ENCODE measurements around the gene KYNU.
"Not testable (repeated sequence)": the region's sequence is repeated elsewhere in the genome, so short reads cannot be mapped to it uniquely, and the experiment has no call there.

Gene KYNU

DNA sequence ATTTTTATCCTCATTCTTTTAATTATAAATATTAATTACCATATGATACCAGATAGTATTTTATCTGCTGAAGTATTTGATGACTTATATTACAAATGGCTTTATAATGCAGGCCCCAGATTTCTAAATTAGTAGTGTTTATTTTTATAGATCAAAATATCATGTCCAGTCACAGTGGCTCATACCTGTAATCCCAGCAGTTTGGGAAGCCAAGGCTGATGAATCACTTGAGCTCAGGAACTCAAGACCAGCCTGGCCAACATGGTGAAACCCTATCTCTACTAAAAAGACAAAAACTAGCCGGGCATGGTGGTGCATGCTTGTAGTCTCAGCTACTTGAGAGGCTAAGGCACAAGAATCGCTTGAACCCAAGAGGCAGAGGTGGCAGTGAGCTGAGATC lies 151.7 kb downstream of the KYNU start:
- no peak for DNase-seq (ENCODE audit: low spot score)

DNA sequence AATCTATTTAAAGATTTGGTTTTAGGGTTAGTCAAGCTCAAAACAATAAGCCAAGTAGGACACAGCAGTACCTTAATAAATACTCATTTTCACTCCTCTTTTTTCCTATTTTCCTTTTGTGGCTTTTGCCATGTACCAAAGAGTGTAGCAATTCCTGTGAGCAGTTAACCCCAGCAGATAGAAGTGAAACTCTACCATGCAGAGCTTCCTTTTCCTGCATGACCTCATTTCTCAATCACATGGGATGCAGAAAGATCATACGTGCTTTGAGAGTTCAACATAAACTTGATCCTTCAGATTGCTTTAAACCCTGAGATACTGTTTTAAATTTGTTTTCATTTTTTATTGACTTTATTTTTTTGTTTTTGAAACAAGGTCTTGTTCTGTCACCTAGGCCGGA lies 152.7 kb downstream of the KYNU start:
- DNase-seq (ENCODE audit: low spot score), result no peak

DNA sequence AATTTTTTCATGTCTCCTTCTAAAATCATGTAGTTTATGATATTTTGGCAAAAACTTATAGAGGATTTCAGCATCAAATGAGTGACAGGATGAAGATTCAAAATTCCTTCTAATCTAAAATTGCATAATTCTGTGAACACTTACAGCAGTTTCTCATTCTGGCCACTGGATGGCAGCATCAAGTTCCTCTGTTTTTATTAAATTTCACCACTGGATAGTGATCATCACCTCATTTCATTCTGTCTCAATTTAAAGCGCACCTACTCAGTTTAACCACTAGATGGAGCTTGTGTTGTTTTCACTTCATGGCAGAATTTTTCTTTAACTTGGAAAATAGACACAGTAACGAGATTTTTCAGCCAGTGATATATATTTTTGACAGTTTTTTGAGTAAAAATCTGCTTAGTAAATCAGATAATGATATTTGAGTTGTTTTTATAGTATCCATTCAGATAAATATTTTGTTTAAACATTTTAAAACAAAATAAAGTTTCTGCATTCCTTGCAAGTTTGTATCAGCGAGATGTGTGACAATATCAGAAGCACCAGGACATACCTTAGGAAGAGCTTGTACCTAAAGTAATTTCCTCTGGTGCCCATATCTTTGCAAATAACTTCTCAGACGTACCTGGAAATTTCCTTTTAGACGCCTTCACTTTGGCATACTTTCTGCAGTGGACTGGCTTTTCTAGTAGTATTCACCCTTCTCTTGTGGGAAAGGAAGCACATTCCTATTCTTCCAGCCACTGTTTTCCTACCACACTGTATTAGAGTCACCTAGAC lies 157.0 kb downstream of the KYNU start:
- DNase-seq (ENCODE audit: low spot score), result peak; percentile 89

DNA sequence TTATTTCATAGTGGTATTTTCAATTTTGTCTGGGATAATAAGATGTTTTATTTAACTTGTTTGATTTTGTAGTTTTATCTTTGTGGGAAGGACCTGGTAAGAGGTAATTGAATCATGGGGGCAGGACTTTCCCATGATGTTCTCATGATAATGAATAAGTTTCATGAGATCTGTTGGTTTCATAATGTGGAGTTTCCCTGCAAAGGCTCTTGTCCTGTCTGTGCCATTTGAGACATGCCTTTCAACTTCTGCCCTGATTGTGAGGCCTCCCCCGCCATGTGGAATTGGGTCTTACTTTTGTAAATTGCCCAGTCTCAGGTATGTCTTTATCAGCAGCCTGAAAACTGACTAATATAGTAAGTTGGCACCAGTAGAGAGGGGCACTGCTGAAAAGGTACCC lies 174.0 kb downstream of the KYNU start:
- no peak for DNase-seq (ENCODE audit: low spot score)

DNA sequence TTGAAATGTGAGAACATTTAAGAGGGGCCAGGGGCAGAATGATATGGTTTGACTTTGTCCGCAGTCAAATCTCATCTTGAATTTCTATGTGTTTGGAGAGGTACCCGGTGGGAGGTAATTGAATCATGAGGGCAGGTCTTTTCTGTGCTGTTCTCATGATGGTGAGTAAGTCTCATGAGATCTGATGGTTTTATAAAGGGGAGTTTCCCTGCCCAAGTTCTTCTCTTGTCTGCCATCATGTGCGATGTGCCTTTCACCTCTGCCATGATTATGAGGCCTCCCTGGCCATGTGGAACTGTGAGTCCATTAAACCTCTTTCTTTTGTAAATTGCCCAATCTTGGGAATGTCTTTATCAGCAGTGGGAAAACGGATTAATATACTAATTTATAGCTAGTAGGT lies 176.0 kb downstream of the KYNU start:
- not testable (repeated sequence) for DNase-seq (ENCODE audit: low spot score)

DNA sequence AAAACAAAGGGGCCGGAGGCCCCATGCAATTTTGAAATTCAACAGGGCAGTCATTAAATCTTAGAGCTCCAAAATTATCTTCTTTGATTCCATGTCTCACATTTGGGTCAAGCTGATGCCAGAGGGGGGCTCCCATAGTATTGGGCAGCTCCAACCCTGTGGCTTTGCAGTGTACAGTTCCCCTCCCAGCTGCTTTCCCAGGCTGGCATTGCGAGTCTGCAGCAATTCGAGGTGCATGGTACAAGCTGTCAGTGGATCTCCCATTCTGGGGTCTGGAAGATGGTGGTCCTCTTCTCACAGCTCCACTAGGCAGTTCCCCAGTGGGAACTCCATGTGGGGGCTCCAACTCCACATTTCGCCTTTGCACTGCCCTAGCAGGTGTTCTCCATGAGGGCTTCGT lies 179.1 kb downstream of the KYNU start:
- DNase-seq (ENCODE audit: low spot score), result no peak

DNA sequence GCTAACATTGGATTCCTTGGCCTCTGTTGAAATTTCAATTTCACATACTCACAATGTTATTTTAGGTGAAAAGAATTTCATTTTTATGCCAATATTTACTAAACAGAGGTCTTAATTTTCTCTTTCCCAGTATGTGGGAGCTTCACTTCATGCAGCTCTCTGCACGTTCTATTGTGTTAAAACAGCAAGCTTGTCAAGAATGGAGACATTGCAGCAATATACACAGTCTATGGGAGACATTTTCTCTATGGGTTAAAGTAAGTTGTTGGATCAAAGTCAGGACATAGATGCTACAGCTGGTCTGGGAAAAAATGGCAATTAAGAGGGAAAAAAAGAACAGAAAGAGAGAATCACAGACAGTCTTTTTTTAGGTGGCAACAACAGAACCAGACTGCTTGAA lies 181.4 kb downstream of the KYNU start:
- no peak for DNase-seq (ENCODE audit: low spot score)

DNA sequence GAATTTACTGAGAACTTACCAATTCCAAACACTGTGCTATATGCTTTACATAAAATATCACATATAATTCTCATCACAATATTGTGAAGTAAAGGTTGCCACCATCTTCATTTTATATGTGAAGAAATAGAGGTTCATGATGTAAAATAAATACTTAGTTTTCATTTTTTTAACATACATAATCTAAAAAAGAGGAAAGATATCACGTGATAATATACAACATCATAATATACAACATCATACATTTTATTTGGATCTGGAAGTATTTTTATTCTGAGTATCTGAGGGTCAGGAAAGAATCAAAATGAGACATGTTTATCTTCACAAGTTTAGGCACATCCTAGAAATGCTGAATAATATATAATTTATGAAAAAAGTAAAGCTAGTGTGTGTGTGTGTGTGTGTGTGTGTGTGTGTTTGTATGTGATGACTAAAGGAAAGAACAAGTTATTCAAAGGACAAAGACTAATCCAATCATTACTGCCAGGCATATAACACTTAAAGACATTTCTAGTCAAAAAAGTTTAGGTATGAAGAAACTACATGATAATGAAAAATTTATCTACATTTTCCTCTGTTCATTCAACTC lies 186.2 kb downstream of the KYNU start:
- no peak for DNase-seq (ENCODE audit: low spot score)

DNA sequence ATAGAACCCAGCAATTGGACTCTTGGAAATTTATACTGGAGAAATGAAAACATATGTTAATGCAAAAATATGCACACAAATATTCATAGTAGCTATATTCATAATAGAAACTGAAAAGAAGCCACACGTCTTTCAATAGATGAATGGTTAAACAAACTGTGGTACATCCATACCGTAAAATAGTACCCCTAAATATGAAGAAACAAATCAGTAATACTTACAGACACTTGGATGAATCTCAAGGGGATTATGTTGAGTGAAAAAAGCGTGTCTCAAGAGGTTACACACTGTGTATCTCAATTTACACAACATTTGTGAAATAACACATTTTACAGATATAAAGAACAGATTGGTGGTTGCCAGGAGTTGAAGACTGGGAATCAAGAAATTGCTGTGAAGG lies 190.6 kb downstream of the KYNU start:
- no peak for DNase-seq (ENCODE audit: low spot score)

DNA sequence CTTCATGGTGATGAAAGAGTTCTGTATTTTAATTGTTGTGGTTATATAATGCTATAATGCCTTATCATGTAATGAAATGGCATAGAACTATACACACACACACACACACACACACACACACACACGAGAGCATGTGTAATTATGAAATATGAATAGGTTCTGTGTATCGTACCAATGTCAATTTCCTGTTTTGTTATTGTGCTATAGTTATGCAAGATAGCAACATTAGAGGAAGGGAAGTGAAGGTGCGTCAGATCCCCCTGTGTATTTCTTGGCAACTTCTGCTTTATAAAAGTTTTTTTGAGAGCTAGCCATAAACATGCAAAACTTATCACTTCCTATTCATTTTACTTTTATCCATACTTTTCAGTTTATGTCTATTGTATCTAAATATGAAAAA lies 191.0 kb downstream of the KYNU start:
- no peak for DNase-seq (ENCODE audit: low spot score)

DNA sequence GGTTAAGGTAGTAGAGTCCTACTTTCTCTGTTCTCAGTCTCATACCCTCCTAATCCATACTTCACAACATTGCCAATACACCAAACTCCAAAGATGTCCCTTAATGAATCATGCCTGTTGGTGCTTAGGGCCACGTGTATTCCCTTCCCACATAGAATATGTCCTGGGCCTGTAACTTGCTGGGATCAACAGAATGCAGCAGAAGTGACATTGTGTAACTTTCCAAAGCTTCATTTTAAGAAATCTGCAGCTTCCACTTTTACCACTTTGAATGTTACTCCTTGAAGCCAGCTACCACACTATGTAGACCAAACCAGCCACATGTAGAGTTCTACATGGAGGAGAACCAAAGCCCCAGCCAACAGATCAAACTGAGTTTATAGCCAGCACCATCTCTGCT lies 193.2 kb downstream of the KYNU start:
- no peak for DNase-seq (ENCODE audit: low spot score)

DNA sequence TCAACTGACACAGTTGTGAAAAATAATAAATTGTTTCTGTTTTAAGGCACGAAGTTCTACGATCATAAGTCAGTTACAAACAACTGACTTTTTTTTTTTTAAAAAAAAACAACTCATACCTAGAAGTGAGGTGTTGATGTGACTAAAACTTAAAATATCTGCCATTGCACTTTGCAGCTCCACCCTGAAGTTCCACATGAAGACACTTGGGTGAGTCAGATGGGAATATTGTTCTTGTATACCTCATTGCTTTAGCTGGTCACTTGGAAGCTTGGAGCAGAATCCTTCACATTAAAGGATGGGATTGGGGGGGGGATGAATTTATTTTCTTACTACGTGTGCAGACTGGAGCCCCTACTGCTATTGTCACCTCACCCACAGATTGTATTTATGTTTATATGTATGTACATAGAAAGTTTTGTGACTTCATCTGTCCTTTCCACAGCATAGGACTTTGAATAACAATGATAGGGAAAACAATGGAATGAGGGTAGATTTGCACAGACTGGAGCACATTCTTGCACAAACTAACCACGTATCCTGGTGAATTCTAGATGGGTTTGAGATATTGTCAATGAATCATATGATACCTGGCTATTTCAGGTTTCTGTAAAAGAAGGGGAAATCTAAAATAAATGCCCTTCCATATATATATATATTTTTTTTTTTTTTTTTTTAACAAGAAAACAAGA lies 193.9 kb downstream of the KYNU start:
- no peak for DNase-seq (ENCODE audit: low spot score)

DNA sequence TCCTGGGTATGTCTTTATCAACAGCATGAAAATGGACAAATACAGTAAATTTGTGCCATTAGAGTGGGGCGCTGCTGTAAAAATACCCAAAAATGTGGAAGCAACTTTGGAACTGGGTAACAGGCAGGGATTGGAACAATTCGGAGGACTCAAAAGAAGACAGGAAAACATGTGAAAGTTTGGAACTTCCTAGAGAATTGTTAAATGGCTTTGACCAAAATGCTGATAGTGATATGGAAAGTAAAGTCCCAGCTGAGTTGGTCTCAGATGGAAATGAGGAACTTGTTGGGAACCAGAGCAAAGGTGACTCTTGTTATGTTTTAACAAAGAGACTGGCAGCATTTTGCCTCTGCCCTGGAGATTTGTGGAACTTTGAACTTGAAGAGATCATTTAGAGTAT lies 197.4 kb downstream of the KYNU start:
- not testable (repeated sequence) for DNase-seq (ENCODE audit: low spot score)

DNA sequence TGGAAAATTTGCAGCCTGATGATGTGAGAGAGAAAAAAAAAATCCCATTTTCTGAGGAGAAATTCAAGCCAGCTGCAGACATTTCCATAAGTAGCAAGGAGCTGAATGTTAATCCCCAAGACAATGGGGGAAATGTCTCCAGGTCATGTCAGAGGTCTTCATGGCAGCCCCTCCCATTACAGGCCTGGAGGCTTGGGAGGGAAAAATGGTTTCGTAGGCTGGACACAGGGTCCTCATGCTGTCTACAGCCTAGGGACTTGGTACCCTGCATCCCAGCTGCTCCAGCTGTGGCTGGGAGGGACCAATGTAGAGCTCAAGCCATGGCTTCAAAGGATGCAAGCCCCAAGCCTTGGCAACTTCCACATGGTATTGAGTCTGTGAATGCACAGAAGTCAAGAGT lies 198.2 kb downstream of the KYNU start:
- no peak for DNase-seq (ENCODE audit: low spot score)

DNA sequence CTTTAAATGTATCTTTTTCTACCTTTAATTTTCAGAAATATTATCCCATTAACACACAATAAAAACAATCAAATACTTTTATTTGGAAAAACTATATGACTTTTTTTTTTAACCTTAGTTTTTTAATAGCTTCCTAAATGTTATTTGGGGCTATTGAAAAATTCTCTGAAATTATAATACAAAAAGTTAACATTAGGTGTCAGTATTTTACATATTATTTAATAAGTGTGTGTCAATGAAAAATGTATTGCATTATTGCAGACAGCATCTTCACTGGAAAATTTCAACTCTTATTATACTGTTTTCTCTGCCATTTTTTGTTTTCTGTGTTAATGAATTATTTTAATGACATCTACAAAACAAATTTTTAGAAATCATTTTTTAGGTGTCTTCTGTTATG lies 200.6 kb downstream of the KYNU start:
- DNase-seq (ENCODE audit: low spot score), result no peak

DNA sequence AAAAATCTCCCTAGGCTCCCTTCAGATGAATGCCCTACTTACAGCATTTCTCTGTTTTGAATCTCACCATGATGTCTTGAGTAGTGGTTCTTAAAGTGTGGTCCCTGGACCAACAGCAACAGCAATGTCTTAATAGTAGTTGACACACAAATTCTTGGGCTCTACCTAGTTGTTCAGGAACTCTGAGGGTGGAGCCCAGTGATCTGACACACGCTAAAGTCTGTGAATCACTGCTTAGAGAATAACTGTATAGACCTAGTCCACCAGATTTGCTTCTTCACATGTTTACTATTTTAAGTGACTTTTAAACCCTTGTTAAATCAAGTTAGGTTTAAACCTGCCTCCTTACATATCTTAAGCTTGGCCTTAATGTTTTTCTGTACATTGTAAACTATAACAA lies 204.2 kb downstream of the KYNU start:
- no peak for DNase-seq (ENCODE audit: low spot score)

DNA sequence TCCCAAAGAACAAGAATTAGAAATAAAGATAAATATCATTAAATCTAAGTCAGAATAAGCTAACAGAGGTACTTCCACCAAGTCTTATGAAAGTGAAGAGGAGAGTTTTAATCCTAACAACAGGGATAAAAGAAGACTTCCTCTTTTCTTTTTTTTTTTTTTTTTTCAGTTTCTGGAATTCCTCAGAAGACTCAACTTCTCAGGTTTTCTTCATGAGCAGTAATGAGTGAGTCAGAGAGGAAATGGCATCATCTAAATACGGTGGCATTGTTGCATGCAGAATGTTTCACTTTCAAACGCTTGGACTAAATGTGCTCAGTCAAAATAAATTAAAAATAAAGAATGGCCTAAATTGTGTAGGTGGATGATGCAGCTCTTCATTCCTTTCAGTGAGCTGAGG lies 206.2 kb downstream of the KYNU start:
- DNase-seq (ENCODE audit: low spot score), result no peak

DNA sequence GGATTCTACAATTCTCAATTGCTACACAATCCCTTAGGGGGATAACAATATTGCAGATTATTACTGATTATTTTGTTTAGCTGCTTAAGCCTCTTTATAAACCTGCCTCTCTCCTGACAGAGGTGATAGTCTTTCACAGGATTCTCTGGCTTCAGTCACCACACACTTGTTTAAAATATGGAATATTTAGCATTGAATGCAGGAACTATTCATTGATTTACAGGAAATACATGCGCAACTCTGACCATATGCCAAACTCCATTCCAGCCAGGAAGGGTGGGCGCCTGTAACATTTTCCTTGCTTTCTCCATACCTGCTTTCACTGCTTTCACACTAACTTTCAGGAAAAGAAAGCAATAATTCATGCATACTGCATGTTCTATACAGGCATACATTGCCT lies 207.0 kb downstream of the KYNU start:
- no peak for DNase-seq (ENCODE audit: low spot score)

DNA sequence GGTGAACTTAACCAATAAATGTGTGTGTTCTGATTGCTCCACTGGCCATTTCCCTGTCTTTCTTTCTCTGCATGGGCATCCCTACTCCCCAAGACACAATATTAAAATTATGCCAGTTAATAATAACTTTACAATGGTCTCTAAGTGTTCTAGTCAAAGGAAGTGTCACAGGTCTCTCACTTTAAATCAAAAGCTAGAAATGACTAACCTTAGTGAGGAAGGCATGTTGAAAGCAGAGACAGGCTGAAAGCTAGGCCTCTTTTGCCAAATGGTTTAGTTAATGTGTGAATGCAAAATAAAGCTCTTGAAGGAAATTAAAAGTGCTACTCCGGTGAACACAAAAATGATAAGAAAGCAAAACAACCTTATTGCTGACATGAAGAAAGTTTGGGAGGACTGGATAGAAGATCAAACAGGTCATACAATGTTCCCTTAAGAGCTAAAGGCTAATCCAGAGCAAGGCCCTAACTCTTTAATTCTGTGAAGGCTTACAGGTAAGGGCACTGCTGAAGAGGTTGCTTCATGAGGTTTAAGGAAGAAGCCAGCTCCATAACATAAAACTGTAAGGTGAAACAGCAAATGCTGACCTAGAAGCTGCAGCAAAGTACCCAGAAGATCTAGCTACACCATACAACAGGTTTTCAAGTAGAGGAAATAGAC lies 207.8 kb downstream of the KYNU start:
- no peak for DNase-seq (ENCODE audit: low spot score)

DNA sequence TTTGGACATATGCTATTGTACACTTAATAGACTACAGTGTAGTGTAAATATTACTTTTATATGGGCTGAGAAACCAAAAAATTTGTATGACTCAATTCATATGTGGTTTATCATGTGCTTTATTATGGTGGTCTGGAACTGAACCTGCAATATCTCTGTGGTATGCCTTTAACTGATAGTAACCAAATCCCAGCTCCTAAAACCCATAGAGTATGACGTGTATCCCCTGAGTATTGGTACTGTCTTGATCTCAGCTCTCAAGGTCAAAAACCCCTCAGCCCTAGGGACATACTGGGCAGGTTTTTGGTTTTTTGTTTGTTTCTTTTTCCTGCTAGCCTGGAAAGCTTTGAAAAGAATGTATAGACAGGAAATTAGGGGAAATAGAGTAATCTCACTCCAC lies 209.6 kb downstream of the KYNU start:
- no peak for DNase-seq (ENCODE audit: low spot score)

DNA sequence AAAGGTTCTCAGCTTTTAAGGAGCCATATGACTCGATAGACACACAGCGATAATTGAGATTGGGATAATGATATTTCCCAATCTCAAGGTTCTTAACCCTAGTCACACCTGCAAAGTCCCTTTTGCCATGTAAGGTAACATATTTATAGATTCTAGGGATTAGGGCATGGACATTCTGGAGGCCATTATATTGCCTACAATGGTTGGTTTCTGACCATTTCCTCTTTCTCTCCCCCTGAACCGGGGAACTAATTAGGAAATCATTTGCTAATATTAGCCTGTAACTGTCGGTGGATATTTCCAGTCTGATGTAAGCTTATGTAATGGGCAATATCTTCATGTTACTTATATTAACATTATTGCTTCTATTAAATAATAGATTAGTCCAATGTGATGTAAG lies 210.9 kb downstream of the KYNU start:
- DNase-seq (ENCODE audit: low spot score), result no peak

DNA sequence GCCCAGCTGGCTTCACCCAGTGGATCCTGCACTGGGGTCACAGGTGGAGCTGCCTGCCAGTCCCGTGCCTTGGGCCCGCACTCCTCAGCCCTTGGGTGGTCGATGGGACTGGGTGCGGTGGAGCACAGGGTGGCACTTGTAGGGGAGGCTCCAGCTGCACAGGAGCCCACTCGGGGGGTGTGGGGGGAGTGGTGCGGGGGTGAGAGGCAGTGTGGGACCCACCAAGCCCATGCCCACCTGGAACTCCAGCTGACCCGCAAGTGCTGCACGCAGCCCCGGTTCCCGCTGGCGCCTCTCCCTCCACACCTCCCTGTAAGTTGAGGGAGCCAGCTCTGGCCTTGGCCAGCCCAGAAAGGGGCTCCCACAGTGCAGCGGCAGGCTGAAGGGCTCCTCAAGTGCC lies 212.1 kb downstream of the KYNU start:
- DNase-seq (ENCODE audit: low spot score), result not testable (repeated sequence)
